PC-9 (cell line): ENCODE data around the gene GSN. TPM values are rescaled to one million over a fixed set of nuclear protein-coding genes. Genes with fewer than 3 reads are reported as not detected.

Experiments
- BruUV-seq: library from RNA; stranded (reverse); fragments of 400-500 nt; replicated peaks from 2 replicates; lab custom pipeline; 2021; lab: Mats Ljungman, UMichigan
- CTCF ChIA-PET: fragments of 300-600 bp; sonication (Branson Sonifier 250); formaldehyde crosslinking; loops from one replicate; lab custom pipeline; 2022; ENCODE audit warnings: antibody characterized with exemption; lab: Charles Lee
- POLR2A ChIA-PET: fragments of 300-600 bp; sonication (Branson Sonifier 250); formaldehyde crosslinking; loops from one replicate; lab custom pipeline; 2022; ENCODE audit warnings: antibody characterized with exemption; ENCODE audit not compliant: unreplicated experiment; lab: Charles Lee
- DNase-seq, 2 experiments: peaks; one replicate each; pipeline versions ENCODE4 v3.0.0 to v3.0.0-alpha.2; 2015 to 2022; ENCODE audit warnings: mixed read lengths in 1 of 2
- H2AFZ ChIP-seq: fragments of 200-600 bp; sonication (generic); 2 replicates; pipeline ENCODE4 v1.8.1; 2017; ENCODE audit warnings: antibody characterized with exemption
- H3F3A ChIP-seq: fragments of 200-600 bp; sonication (generic); 2 replicates; pipeline ENCODE4 v1.8.1; 2017; ENCODE audit warnings: antibody characterized with exemption, mild to moderate bottlenecking, low read depth; ENCODE audit not compliant: insufficient read depth
- H3K27ac ChIP-seq: fragments of 200-600 bp; sonication (generic); 2 replicates; pipeline ENCODE4 v1.6.1; 2016; ENCODE audit warnings: mixed run types
- H3K27me3 ChIP-seq: fragments of 200-600 bp; sonication (generic); 2 replicates; pipeline ENCODE4 v1.6.1; 2016; ENCODE audit warnings: low read depth, mixed run types; ENCODE audit not compliant: insufficient read depth
- H3K36me3 ChIP-seq: fragments of 200-600 bp; sonication (generic); 2 replicates; pipeline ENCODE4 v1.6.1; 2016; ENCODE audit warnings: low read depth, mixed run types
- H3K4me1 ChIP-seq: fragments of 200-600 bp; sonication (generic); replicated peaks from 2 replicates; pipeline ENCODE4 v1.6.1; 2016; ENCODE audit warnings: mixed run types; ENCODE audit not compliant: insufficient read depth
- H3K4me2 ChIP-seq: fragments of 200-600 bp; sonication (generic); 2 replicates; pipeline ENCODE4 v1.6.1; 2017; ENCODE audit warnings: mixed run types
- H3K4me3 ChIP-seq: fragments of 200-600 bp; sonication (generic); 2 replicates; pipeline ENCODE4 v1.6.1; 2016; ENCODE audit warnings: mixed run types
- H3K79me2 ChIP-seq: fragments of 200-600 bp; sonication (generic); 2 replicates; pipeline ENCODE4 v1.6.1; 2017; ENCODE audit warnings: low read depth, mixed run types
- H3K9me2 ChIP-seq: fragments of 200-600 bp; sonication (generic); 2 replicates; pipeline ENCODE4 v1.8.1; 2017; ENCODE audit warnings: mild to moderate bottlenecking; ENCODE audit not compliant: insufficient read depth
- H3K9me3 ChIP-seq: fragments of 200-600 bp; sonication (generic); 2 replicates; pipeline ENCODE4 v1.8.1; 2016; ENCODE audit warnings: low read depth; ENCODE audit not compliant: insufficient read depth
- H4K20me1 ChIP-seq: fragments of 200-600 bp; sonication (generic); 2 replicates; pipeline ENCODE4 v1.8.1; 2017; ENCODE audit not compliant: insufficient read depth
- EZH2 ChIP-seq: fragments of 200-600 bp; sonication (generic); IDR thresholded peaks from 2 replicates; pipeline ENCODE4 v1.8.0; 2017; ENCODE audit warnings: antibody characterized with exemption, low read depth
- intact Hi-C: fragments of 100-400 bp; cut with micrococcal nuclease; formaldehyde crosslinking; loops from one replicate; pipeline ENCODE4 v1.10.0; 2022; ENCODE audit not compliant: unreplicated experiment
- total RNA-seq: library from RNA; stranded (reverse); gene quantifications from 2 replicates; pipeline ENCODE4 v1.2.3, GENCODE V29; 2021
- TF ChIP-seq, protein P1 (sequence below): fragments of 200-600 bp; sonication (generic); conservative IDR thresholded peaks from 2 replicates; pipeline ENCODE4 v1.6.1; 2017; ENCODE audit warnings: mixed run types, antibody characterized with exemption, mild to moderate bottlenecking, moderate library complexity

Gene GSN
- total RNA-seq, 1 experiment from 2014 or later = 135 TPM

DNA sequence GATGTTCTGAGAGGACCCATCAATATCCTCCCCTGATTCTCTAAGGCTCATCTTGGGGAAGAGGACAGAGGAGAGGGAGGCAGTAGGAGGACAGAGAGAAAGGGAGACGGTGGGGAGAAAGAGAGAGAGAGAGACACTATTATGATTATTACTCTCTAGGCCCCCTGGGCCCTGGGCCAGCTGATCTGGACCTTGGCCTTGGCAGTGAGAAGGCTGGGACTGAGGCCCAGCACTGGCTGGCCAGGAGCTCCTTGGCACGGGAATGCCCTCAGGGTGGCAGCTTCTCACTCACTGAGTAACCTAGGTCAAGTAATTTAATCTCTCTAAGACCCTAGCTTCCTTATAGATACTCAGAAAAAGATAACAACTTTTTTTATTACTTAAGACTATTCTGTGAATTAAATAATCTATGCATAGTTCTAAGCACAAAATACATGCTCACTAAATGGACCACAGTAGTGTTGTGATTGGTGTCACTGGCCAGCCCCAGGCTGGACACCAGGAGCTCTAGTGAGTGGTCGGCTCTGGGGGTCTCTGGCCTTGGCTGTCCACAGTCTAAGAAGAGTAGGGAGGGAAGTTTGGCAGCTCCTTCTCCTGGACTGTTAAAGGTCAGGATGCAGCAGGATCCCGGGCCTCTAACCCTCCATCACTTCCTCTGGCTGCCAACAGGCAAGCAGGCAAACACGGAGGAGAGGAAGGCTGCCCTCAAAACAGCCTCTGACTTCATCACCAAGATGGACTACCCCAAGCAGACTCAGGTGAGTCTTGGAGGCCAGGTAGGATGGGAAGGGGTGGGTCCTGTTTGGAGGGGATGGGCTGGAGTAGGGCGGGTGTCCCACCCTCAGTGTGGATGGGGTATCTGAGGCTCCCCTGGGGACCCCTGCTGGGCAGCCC lies 50.0 kb downstream of the GSN start:
- DNase-seq = no peak
- Histone ChIP-seq H3K79me2 (no peaks in the 10 kb centered on the region), H3K9me2 (no peaks in the 10 kb centered on the region), H3K4me1 (peaks cover 13% of the 10 kb centered on the region), H3K36me3 (no peaks in the 10 kb centered on the region), H3K9me3 (no peaks in the 10 kb centered on the region), H3K27me3 (no peaks in the 10 kb centered on the region), H2AFZ (no peak overlapping the region), H3K27ac (no peak overlapping the region), H3K4me3 (no peak overlapping the region), H3K4me2 (no peak overlapping the region), H4K20me1 (no peaks in the 10 kb centered on the region), H3F3A (peaks cover 14% of the 10 kb centered on the region; the same call in 1 of the 2 replicates)
- POLR2A ChIA-PET = interaction anchor here (0.7 kb wide), 1 partner anchor 116 kb away, joined by 3 read pairs; no protein-coding TSS in a partner anchor
- BruUV-seq = no TSS peak
- CTCF ChIA-PET = interaction anchor here (1.2 kb wide), 1 partner anchor 8 kb away, joined by 3 read pairs; no protein-coding TSS in a partner anchor
- intact Hi-C loops = no loop called here
- TF ChIP-seq, protein P1, sequence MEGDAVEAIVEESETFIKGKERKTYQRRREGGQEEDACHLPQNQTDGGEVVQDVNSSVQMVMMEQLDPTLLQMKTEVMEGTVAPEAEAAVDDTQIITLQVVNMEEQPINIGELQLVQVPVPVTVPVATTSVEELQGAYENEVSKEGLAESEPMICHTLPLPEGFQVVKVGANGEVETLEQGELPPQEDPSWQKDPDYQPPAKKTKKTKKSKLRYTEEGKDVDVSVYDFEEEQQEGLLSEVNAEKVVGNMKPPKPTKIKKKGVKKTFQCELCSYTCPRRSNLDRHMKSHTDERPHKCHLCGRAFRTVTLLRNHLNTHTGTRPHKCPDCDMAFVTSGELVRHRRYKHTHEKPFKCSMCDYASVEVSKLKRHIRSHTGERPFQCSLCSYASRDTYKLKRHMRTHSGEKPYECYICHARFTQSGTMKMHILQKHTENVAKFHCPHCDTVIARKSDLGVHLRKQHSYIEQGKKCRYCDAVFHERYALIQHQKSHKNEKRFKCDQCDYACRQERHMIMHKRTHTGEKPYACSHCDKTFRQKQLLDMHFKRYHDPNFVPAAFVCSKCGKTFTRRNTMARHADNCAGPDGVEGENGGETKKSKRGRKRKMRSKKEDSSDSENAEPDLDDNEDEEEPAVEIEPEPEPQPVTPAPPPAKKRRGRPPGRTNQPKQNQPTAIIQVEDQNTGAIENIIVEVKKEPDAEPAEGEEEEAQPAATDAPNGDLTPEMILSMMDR = no peak
- no peak for TF ChIP-seq EZH2

DNA sequence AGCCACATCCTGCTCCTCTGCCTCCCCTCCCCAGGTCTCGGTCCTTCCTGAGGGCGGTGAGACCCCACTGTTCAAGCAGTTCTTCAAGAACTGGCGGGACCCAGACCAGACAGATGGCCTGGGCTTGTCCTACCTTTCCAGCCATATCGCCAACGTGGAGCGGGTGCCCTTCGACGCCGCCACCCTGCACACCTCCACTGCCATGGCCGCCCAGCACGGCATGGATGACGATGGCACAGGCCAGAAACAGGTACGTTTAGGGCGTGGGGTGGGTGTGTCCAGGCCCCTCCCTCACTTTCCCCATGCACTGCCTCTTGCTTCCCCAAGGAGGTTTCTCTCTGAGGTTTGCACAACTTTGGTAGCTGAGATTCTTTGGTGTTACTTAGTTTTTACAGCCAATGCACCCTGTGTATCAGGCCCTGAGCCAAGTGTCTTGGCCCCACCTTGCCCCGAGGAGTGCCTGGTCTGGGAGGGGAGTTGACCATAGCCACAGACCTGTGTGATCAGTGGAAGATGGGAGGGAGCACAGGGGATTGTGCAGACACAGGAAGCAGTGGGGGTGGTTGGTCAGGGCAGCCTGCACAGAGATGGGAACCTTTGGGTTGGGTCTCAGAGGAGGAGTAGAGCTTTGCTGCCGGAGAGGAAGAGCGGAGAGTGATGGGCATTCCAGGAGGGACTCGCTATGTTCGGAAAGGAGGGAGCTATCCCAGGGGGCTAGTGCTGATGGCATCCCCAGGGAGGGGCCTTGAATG lies 50.8 kb downstream of the GSN start:
- no peak overlapping the region for H3K4me3 ChIP-seq
- H3K27ac ChIP-seq = no peak overlapping the region
- intact Hi-C loops = no loop called here
- no peaks in the 10 kb centered on the region for H3K79me2 ChIP-seq
- no peaks in the 10 kb centered on the region for H3K9me3 ChIP-seq
- POLR2A ChIA-PET = no interaction called here
- no peaks in the 10 kb centered on the region for H4K20me1 ChIP-seq
- H3K27me3 ChIP-seq = no peaks in the 10 kb centered on the region
- no peak overlapping the region for H2AFZ ChIP-seq
- no peaks in the 10 kb centered on the region for H3K36me3 ChIP-seq
- H3K9me2 ChIP-seq = no peaks in the 10 kb centered on the region
- CTCF ChIA-PET = interaction anchor here (0.6 to 1.6 kb wide), 6 partner anchors 30 to 122 kb away, joined by 3 to 17 read pairs (median 4); no protein-coding TSS in a partner anchor
- no peak for TF ChIP-seq EZH2
- TF ChIP-seq, protein P1 = no peak
- no peak overlapping the region for H3K4me2 ChIP-seq
- peaks cover 14% of the 10 kb centered on the region; the same call in 1 of the 2 replicates for H3F3A ChIP-seq
- DNase-seq = no peak
- H3K4me1 ChIP-seq = peaks cover 15% of the 10 kb centered on the region
- BruUV-seq = no TSS peak

DNA sequence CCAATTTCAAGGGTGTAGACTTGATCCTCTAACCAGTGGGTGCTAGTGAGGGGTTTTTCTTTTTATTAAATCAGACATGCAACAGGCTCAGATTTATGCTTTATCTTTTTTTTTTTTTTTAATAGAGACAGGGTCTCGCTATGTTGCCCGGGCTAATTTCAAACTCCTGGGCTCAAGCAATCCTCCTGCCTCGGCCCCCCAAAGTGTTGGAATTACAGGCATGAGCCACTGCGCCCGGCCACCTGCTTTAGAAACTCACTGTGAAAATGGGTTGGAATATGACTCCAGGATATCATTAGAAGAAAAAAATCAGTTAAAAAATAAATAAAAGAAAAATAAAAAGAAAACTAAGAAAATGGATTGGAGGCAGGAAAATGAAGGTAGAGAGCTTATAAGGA lies 51.4 kb downstream of the GSN start:
- CTCF ChIA-PET = interaction anchor here (0.6 to 2.1 kb wide), 16 partner anchors 20 to 121 kb away, joined by 3 to 17 read pairs (median 4); no protein-coding TSS in a partner anchor
- no TSS peak for BruUV-seq

More for the DNA sequence above, 51.4 kb downstream of the GSN start:
- DNase-seq = no peak
- POLR2A ChIA-PET = no interaction called here
- Histone ChIP-seq H3K36me3 (no peaks in the 10 kb centered on the region), H3K4me3 (no peak overlapping the region), H3K9me2 (no peaks in the 10 kb centered on the region), H3F3A (peaks cover 14% of the 10 kb centered on the region; the same call in 1 of the 2 replicates), H3K4me2 (no peak overlapping the region), H3K27me3 (no peaks in the 10 kb centered on the region), H2AFZ (no peak overlapping the region), H3K9me3 (no peaks in the 10 kb centered on the region), H3K27ac (no peak overlapping the region), H4K20me1 (no peaks in the 10 kb centered on the region), H3K4me1 (peaks cover 15% of the 10 kb centered on the region), H3K79me2 (no peaks in the 10 kb centered on the region)
- intact Hi-C loops = no loop called here
- TF ChIP-seq, protein P1 = no peak
- TF ChIP-seq EZH2 = no peak
